ENCODE measurements around the gene POLR3GL. TPM values are rescaled to one million over a fixed set of nuclear protein-coding genes. Genes with fewer than 3 reads are reported as not detected.
"Not testable (repeated sequence)": the region's sequence is repeated elsewhere in the genome, so short reads cannot be mapped to it uniquely, and the experiment has no call there.

POLR3GL gene
- total RNA-seq, 4 donors from 2014 or later: 3.3 to 28.1 (median 8.6) TPM

- Histone ChIP-seq H3K4me3 (peak overlapping the region; percentile 67 to 86), H3K27ac (peak overlapping the region; percentile 88 to 92), H3K36me3 (no peaks in the 10 kb centered on the region), H3K27me3 (no peaks in the 10 kb centered on the region), H3K9me3 (no peaks in the 10 kb centered on the region), H3K4me1 (peaks cover 0 to 12% of the 10 kb centered on the region in 2 donors)
- DNase-seq: peak; percentile 68 to 70
- peak in 1 of 4 experiments; percentile 9 for TF ChIP-seq CTCF (IDR thresholded peaks at IDR 0.05)
- TF ChIP-seq POLR2A (IDR thresholded peaks at IDR 0.05): no peak
- intact Hi-C loops (cut with DNase I; ENCODE audit: low total_unique reads): no loop called here
These were observed 45.2 kb upstream of the POLR3GL start for GRCh38 chr1:145918992-145919939.

DNA sequence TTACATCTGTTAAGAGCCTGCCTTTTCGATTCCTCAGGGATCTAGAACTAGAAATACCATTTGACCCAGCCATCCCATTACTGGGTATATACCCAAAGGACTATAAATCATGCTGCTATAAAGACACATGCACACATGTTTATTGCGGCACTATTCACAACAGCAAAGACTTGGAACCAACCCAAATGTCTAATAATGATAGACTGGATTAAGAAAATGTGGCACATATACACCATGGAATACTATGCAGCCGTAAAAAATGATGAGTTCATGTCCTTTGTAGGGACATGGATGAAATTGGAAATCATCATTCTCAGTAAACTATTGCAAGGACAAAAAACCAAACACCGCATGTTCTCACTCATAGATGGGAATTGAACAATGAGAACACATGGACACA lies 44.2 kb upstream of the POLR3GL start:
- H3K36me3 ChIP-seq; H3K27ac ChIP-seq; DNase-seq; intact Hi-C loops (cut with DNase I; ENCODE audit: low total_unique reads); H3K9me3 ChIP-seq; H3K4me3 ChIP-seq; H3K27me3 ChIP-seq: not testable (repeated sequence)
- H3K4me1 ChIP-seq: peaks cover 0 to 12% of the 10 kb centered on the region in 2 donors

DNA sequence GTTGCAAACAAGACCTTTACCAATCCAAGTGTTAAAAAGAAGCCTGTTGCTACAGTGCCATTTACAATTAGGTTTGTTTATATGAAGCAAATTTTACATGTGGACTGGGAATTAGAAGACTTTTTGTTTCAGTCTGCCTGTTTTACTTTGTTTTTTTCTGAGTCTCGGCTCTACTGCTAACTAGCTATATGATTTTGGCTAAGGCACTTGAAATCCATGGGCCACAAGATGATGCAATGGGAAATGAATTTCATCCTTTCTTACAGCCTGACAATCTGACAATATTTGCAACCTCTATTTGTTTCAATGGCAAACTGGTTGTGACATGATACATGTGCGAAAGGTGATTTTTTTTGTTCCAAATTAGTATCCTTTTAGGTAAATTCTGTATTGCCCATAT lies 42.2 kb upstream of the POLR3GL start:
- Histone ChIP-seq H3K9me3 (no peaks in the 10 kb centered on the region), H3K27ac (no peak overlapping the region), H3K36me3 (no peaks in the 10 kb centered on the region), H3K4me1 (peaks cover 0 to 13% of the 10 kb centered on the region in 2 donors), H3K4me3 (no peak overlapping the region), H3K27me3 (no peaks in the 10 kb centered on the region)
- no peak for TF ChIP-seq CTCF (IDR thresholded peaks at IDR 0.05)
- TF ChIP-seq POLR2A (IDR thresholded peaks at IDR 0.05): no peak
- no peak for DNase-seq
- intact Hi-C loops (cut with DNase I; ENCODE audit: low total_unique reads): no loop called here

DNA sequence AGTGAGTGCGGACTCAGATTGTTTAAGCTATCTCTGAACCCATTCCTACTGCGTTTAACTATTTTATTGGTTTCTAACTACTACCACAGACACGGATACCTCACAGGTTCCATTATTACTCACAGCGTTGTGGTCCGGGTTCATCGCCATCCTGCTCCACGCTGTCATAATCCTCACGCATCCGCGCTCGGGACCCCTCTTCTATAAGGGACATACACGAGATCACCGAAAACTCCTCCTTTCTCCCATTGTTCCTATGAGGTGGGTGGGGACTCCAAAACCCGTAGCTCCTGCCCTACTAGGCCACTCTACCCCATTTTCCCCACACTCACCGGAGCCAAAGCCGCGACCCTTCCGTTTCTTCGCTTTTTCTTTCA lies 37.8 kb upstream of the POLR3GL start:
- H3K4me1 ChIP-seq: peaks cover 0 to 7% of the 10 kb centered on the region in 2 donors
- no peaks in the 10 kb centered on the region for H3K9me3 ChIP-seq
- H3K27me3 ChIP-seq: no peaks in the 10 kb centered on the region
- no peak for DNase-seq
- H3K36me3 ChIP-seq: no peaks in the 10 kb centered on the region
- H3K4me3 ChIP-seq: peak overlapping the region; percentile 75 to 85
- intact Hi-C loops (cut with DNase I; ENCODE audit: low total_unique reads): no loop called here
- TF ChIP-seq POLR2A (IDR thresholded peaks at IDR 0.05): no peak
- TF ChIP-seq CTCF (IDR thresholded peaks at IDR 0.05): no peak
- peak overlapping the region; percentile 95 to 98 for H3K27ac ChIP-seq

- H3K4me3 ChIP-seq: peak within 1 kb of the TSS; percentile 75 to 85
These were observed 37.2 kb upstream of the POLR3GL start, which contains the start of gene RBM8A for GRCh38 chr1:145927063-145927886. RBM8A (minus strand) TSS chr1:145927484; CDS start chr1:145927426, 58 bp downstream.

More at GRCh38 chr1:145927063-145927886, 37.2 kb upstream of the POLR3GL start, which contains the start of gene RBM8A:
- peak; percentile 94 to 98 for DNase-seq
- Histone ChIP-seq H3K36me3 (no peaks in the 10 kb centered on the region), H3K9me3 (no peaks in the 10 kb centered on the region), H3K4me1 (peaks cover 0 to 7% of the 10 kb centered on the region in 2 donors), H3K27me3 (no peaks in the 10 kb centered on the region), H3K27ac (peak within 1 kb of the TSS; percentile 95 to 98)
- intact Hi-C loops (cut with DNase I; ENCODE audit: low total_unique reads): no loop called here
- TF ChIP-seq CTCF (IDR thresholded peaks at IDR 0.05) (peak in 3 of 4 experiments; percentile 63 to 70 (median 65)), POLR2A (IDR thresholded peaks at IDR 0.05) (peak; percentile 96 to 99)
